HepG2 (cell line): ENCODE data around the gene HTRA2. TPM values are rescaled to one million over a fixed set of nuclear protein-coding genes. Genes with fewer than 3 reads are reported as not detected.

ENCODE experiments used
- BRD4 ChIP-seq: sonication (generic); formaldehyde crosslinking; IDR thresholded peaks from 2 replicates; pipeline ENCODE4 v1.4.0; 2020; ENCODE audit warnings: missing genetic modification reagents
- GATAD2A ChIP-seq: IDR thresholded peaks from 2 replicates; pipeline ENCODE4 v1.6.1; 2016
- HNRNPUL1 ChIP-seq: fragments of 200-400 bp; formaldehyde crosslinking; IDR thresholded peaks from 2 replicates; pipeline ENCODE4 v1.6.1; 2017; ENCODE audit warnings: low read depth, mild to moderate bottlenecking, low read length, moderate library complexity
- MAF1 ChIP-seq: sonication (generic); formaldehyde crosslinking; IDR thresholded peaks from 2 replicates; pipeline ENCODE4 v1.5.0; 2020; ENCODE audit warnings: missing genetic modification reagents, borderline replicate concordance
- MIXL1 ChIP-seq: IDR thresholded peaks from 2 replicates; pipeline ENCODE4 v1.6.1; 2016
- NFE2 ChIP-seq: sonication (generic); formaldehyde crosslinking; IDR thresholded peaks from 2 replicates; pipeline ENCODE4 v1.4.0; 2020; ENCODE audit warnings: missing genetic modification reagents
- PHF20 ChIP-seq: sonication (generic); formaldehyde crosslinking; IDR thresholded peaks from 2 replicates; pipeline ENCODE4 v1.5.0; 2020; ENCODE audit warnings: mild to moderate bottlenecking, missing genetic modification reagents
- RARG ChIP-seq: sonication (generic); formaldehyde crosslinking; IDR thresholded peaks from 2 replicates; pipeline ENCODE4 v1.4.0; 2020; ENCODE audit warnings: low read depth, mild to moderate bottlenecking, missing genetic modification reagents
- RBM22 ChIP-seq: fragments of 200-400 bp; formaldehyde crosslinking; optimal IDR thresholded peaks from 2 replicates; pipeline ENCODE3; 2017; ENCODE audit warnings: mild to moderate bottlenecking, low read length, moderate library complexity
- RFXAP ChIP-seq: sonication (generic); formaldehyde crosslinking; IDR thresholded peaks from 2 replicates; pipeline ENCODE4 v1.4.0; 2020; ENCODE audit warnings: missing genetic modification reagents, borderline replicate concordance
- SCMH1 ChIP-seq: sonication (generic); formaldehyde crosslinking; IDR thresholded peaks from 2 replicates; pipeline ENCODE4 v1.9.0; 2021; ENCODE audit warnings: missing genetic modification reagents, mild to moderate bottlenecking, borderline replicate concordance
- SP4 ChIP-seq: sonication (generic); formaldehyde crosslinking; IDR thresholded peaks from 2 replicates; pipeline ENCODE4 v1.8.1; 2023; ENCODE audit warnings: mild to moderate bottlenecking, missing genetic modification reagents
- TBL1XR1 ChIP-seq: fragments of 150-350 bp; IDR thresholded peaks from 2 replicates; pipeline ENCODE4 v1.6.1; 2014; ENCODE audit warnings: borderline replicate concordance, low read length; ENCODE audit not compliant: partially characterized antibody
- TERF1 ChIP-seq: sonication (generic); formaldehyde crosslinking; IDR thresholded peaks from 2 replicates; pipeline ENCODE4 v1.8.0; 2022; ENCODE audit warnings: mild to moderate bottlenecking, missing genetic modification reagents, moderate library complexity
- TMF1 ChIP-seq: sonication (generic); formaldehyde crosslinking; IDR thresholded peaks from 2 replicates; pipeline ENCODE4 v1.8.1; 2022; ENCODE audit warnings: low read depth, missing genetic modification reagents
- TOPORS ChIP-seq: sonication (generic); formaldehyde crosslinking; IDR thresholded peaks from 2 replicates; pipeline ENCODE4 v1.8.0; 2023; ENCODE audit warnings: mild to moderate bottlenecking, missing genetic modification reagents
- ZBTB42 ChIP-seq: sonication (generic); formaldehyde crosslinking; IDR thresholded peaks from 2 replicates; pipeline ENCODE4 v1.5.0; 2020; ENCODE audit warnings: mild to moderate bottlenecking, missing genetic modification reagents
- ZNF251 ChIP-seq: sonication (generic); formaldehyde crosslinking; IDR thresholded peaks from 2 replicates; pipeline ENCODE4 v1.9.0; 2021; ENCODE audit warnings: mild to moderate bottlenecking, missing genetic modification reagents
- ZNF530 ChIP-seq: sonication (generic); formaldehyde crosslinking; IDR thresholded peaks from 2 replicates; pipeline ENCODE4 v1.5.0; 2020; ENCODE audit warnings: low read depth, mild to moderate bottlenecking, missing genetic modification reagents
- ZNF589 ChIP-seq: sonication (generic); formaldehyde crosslinking; conservative IDR thresholded peaks from 2 replicates; pipeline ENCODE4 v1.8.0; 2022; ENCODE audit warnings: mild to moderate bottlenecking, moderate library complexity, missing genetic modification reagents
- ZNF605 ChIP-seq: sonication (generic); formaldehyde crosslinking; IDR thresholded peaks from 2 replicates; pipeline ENCODE4 v1.8.0; 2022; ENCODE audit warnings: mild to moderate bottlenecking, missing genetic modification reagents
- ZNF703 ChIP-seq: sonication (generic); formaldehyde crosslinking; IDR thresholded peaks from 2 replicates; pipeline ENCODE4 v1.5.1; 2020; ENCODE audit warnings: missing genetic modification reagents, mild to moderate bottlenecking, moderate library complexity, borderline replicate concordance
- ZSCAN30 ChIP-seq: sonication (generic); formaldehyde crosslinking; IDR thresholded peaks from 2 replicates; pipeline ENCODE4 v1.5.0; 2020; ENCODE audit warnings: mild to moderate bottlenecking, missing genetic modification reagents
- polyA plus RNA-seq, 8 experiments: library from polyadenylated mRNA; depleted of rRNA in 3 of 8; stranded (reverse) in 7 of 8; unstranded in 1 of 8; fragments of >200 nt; fragmentation: Illumina TruSeq in 4 of 8; extraction: Trizol in 4 of 8; gene quantifications; 2 replicates each; pipeline versions ENCODE4 v1.2.1 to v1.2.3, GENCODE V29; 2011 to 2016; ENCODE audit warnings: low read depth in 4 of 8, missing spikeins in 1 of 8, mixed read lengths in 1 of 8; ENCODE audit not compliant: insufficient read depth in 1 of 8
- total RNA-seq, 5 experiments: library from RNA; depleted of rRNA; stranded (reverse); fragments of >200 nt; fragmentation: Illumina TruSeq; extraction: Trizol; gene quantifications; 2 replicates each; pipeline ENCODE4 v1.2.3, GENCODE V29; 2016; ENCODE audit warnings: low read depth in 1 of 5
- TF ChIP-seq, protein P1 (sequence below): IDR thresholded peaks from 2 replicates; pipeline ENCODE4 v1.6.1; 2016; ENCODE audit warnings: control low read depth
- TF ChIP-seq, protein P2 (sequence below): sonication (generic); formaldehyde crosslinking; IDR thresholded peaks from 2 replicates; pipeline ENCODE4 v1.5.0; 2020; ENCODE audit warnings: mild to moderate bottlenecking, missing genetic modification reagents, borderline replicate concordance
- TF ChIP-seq, protein P3 (sequence below): sonication (generic); formaldehyde crosslinking; IDR thresholded peaks from 2 replicates; pipeline ENCODE4 v1.8.1; 2023; ENCODE audit warnings: mild to moderate bottlenecking, inconsistent platforms, moderate library complexity, missing genetic modification reagents, borderline replicate concordance

HTRA2 gene
- total and polyA plus RNA-seq, 2 of the 13 experiments (the other 11 are each of a cell fraction or from before 2014, with no cell fraction given) = 47.7 to 50.3 TPM

DNA sequence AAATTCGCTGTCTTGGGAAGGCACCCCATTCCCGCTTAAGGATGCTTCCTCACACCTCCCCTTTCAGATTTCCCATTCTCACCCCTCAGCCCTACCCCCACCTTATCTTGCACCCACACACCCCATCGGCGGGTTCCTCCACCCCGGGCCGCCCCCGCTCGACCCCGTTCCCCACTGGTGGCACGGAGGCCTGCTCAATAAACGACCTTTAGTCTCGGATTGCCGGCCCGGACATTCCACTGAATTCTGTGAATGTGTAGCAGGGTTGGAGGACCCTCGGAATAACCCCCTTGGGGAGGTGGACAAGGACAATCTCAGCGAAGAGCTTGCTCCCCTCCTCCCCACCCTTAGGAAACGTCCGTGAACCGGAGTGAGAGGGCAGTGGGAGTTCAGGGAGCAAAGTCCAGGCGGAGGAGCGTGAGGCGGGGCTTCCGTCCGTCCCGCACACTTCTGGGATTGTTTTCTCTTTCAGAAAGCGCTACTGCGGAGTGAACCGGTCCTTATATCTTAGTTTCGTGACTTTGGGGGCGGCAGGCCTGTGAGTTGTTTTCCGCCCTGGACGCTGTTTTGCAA is 27.5 kb upstream of the HTRA2 start (continued):
- TF ChIP-seq ZNF703 (CRISPR knock-in tag) = no peak; the same call in 1 of the 2 replicates
- no peak for TF ChIP-seq ZNF530 (CRISPR knock-in tag)
- TF ChIP-seq TOPORS (CRISPR knock-in tag) = 0 out of 2 replicates have a peak, but pooled peaks have one; percentile 19
- peak; percentile 63 for TF ChIP-seq MIXL1
- peak; percentile 88 for TF ChIP-seq GATAD2A
- no peak; the same call in 1 of the 2 replicates for TF ChIP-seq TERF1 (CRISPR knock-in tag)
- no peak for TF ChIP-seq MAF1 (CRISPR knock-in tag)
- TF ChIP-seq, protein P1, sequence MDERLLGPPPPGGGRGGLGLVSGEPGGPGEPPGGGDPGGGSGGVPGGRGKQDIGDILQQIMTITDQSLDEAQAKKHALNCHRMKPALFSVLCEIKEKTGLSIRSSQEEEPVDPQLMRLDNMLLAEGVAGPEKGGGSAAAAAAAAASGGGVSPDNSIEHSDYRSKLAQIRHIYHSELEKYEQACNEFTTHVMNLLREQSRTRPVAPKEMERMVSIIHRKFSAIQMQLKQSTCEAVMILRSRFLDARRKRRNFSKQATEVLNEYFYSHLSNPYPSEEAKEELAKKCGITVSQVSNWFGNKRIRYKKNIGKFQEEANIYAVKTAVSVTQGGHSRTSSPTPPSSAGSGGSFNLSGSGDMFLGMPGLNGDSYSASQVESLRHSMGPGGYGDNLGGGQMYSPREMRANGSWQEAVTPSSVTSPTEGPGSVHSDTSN (CRISPR knock-in tag) = no peak
- TF ChIP-seq ZNF605 (CRISPR knock-in tag) = no peak
- TF ChIP-seq, protein P2, sequence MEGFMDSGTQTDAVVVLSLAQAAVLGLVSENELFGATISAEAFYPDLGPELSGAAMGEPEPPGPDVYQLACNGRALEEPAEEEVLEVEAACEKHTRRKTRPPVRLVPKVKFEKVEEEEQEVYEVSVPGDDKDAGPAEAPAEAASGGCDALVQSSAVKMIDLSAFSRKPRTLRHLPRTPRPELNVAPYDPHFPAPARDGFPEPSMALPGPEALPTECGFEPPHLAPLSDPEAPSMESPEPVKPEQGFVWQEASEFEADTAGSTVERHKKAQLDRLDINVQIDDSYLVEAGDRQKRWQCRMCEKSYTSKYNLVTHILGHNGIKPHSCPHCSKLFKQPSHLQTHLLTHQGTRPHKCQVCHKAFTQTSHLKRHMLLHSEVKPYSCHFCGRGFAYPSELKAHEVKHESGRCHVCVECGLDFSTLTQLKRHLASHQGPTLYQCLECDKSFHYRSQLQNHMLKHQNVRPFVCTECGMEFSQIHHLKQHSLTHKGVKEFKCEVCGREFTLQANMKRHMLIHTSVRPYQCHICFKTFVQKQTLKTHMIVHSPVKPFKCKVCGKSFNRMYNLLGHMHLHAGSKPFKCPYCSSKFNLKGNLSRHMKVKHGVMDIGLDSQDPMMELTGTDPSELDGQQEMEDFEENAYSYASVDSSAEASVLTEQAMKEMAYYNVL (CRISPR knock-in tag) = no peak
- 0 out of 2 replicates have a peak, but pooled peaks have one; percentile 1 for TF ChIP-seq TMF1 (CRISPR knock-in tag)
- TF ChIP-seq ZNF589 (CRISPR knock-in tag) = peak; percentile 80
- peak; percentile 57 for TF ChIP-seq SP4
- TF ChIP-seq RBM22 = no peak
- peak; percentile 53 for TF ChIP-seq TBL1XR1
- TF ChIP-seq SCMH1 (CRISPR knock-in tag) = no peak
- TF ChIP-seq, protein P3, sequence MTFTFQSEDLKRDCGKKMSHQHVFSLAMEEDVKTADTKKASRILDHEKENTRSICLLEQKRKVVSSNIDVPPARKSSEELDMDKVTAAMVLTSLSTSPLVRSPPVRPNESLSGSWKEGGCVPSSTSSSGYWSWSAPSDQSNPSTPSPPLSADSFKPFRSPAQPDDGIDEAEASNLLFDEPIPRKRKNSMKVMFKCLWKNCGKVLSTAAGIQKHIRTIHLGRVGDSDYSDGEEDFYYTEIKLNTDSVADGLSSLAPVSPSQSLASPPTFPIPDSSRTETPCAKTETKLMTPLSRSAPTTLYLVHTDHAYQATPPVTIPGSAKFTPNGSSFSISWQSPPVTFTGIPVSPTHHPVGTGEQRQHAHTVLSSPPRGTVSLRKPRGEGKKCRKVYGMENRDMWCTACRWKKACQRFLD (CRISPR knock-in tag) = no peak
- TF ChIP-seq HNRNPUL1 = no peak
- TF ChIP-seq NFE2 = no peak
- TF ChIP-seq ZNF251 (CRISPR knock-in tag) = no peak
- TF ChIP-seq ZBTB42 (CRISPR knock-in tag) = 0 out of 2 replicates have a peak, but pooled peaks have one; percentile 69
- TF ChIP-seq RARG (CRISPR knock-in tag) = no peak
- no peak; the same call in 1 of the 2 replicates for TF ChIP-seq BRD4 (CRISPR knock-in tag)
- peak; percentile 54; the same call in 1 of the 2 replicates for TF ChIP-seq RFXAP
- peak; percentile 10 for TF ChIP-seq PHF20
- TF ChIP-seq ZSCAN30 = no peak
